Erythroblast (primary cell): ENCODE data around the gene CNTN4.

ENCODE experiments used
- GATA1 ChIP-seq: IDR thresholded peaks from 2 replicates; pipeline ENCODE4 v1.6.1; 2011; ENCODE audit warnings: low read depth, mild to moderate bottlenecking, control low read depth, low read length, moderate library complexity
- POLR2A ChIP-seq: IDR thresholded peaks from 2 replicates; pipeline ENCODE4 v1.6.1; 2011; ENCODE audit warnings: mild to moderate bottlenecking, low read length

GRCh38 chr3:3101660-3102458 is 1003.2 kb downstream of the CNTN4 start:
- TF ChIP-seq POLR2A (no peak), GATA1 (no peak)
